Measurements from ENCODE around the gene FABP3. TPM values are rescaled to one million over a fixed set of nuclear protein-coding genes. Genes with fewer than 3 reads are reported as not detected.

Gene FABP3
- total and polyA plus RNA-seq, 2 donors (not counting 3 experiments of a cell fraction or from before 2014, with no cell fraction given) = 0.84 to 2.6 TPM

DNA sequence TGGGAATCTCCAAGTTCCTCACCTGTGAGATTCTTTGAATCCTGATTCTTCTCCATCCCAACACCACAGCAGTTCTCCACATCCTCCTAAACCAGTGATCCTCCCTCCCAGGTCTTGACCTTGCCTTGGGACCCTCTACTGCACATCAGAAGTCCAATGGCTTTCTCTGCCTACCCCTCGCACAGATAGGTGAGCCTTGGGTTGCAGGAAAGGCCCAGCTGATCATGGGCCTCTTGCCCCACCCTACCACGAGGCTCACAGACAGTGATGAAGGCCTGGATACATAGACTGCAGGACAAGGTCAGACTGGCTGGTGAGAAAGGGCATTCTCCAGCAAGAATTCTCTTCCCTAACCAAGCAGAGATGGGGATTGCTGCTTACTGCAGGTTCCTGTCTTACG lies 825 bp downstream of the FABP3 start:
- POLR2A ChIA-PET = no interaction called here
- no peak for FAIRE-seq
- CTCF ChIA-PET = interaction anchor here (0.7 to 1.6 kb wide), 4 partner anchors 9 to 188 kb away, joined by 3 to 5 read pairs (median 4); no protein-coding TSS in a partner anchor

More for the DNA sequence above, 825 bp downstream of the FABP3 start:
- TF ChIP-seq, protein P1, sequence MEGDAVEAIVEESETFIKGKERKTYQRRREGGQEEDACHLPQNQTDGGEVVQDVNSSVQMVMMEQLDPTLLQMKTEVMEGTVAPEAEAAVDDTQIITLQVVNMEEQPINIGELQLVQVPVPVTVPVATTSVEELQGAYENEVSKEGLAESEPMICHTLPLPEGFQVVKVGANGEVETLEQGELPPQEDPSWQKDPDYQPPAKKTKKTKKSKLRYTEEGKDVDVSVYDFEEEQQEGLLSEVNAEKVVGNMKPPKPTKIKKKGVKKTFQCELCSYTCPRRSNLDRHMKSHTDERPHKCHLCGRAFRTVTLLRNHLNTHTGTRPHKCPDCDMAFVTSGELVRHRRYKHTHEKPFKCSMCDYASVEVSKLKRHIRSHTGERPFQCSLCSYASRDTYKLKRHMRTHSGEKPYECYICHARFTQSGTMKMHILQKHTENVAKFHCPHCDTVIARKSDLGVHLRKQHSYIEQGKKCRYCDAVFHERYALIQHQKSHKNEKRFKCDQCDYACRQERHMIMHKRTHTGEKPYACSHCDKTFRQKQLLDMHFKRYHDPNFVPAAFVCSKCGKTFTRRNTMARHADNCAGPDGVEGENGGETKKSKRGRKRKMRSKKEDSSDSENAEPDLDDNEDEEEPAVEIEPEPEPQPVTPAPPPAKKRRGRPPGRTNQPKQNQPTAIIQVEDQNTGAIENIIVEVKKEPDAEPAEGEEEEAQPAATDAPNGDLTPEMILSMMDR (IDR thresholded peaks at IDR 0.05; ENCODE audit: extremely low read depth in 1 of 2, insufficient read depth in 1 of 2, low read depth in 1 of 2, low read length in 2 of 2) = no peak
- TF ChIP-seq GATA2 (IDR thresholded peaks at IDR 0.05; ENCODE audit: insufficient read depth, insufficient read length, low read depth, low read length) = no peak
- TF ChIP-seq, protein P2, sequence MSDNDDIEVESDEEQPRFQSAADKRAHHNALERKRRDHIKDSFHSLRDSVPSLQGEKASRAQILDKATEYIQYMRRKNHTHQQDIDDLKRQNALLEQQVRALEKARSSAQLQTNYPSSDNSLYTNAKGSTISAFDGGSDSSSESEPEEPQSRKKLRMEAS (IDR thresholded peaks at IDR 0.05; ENCODE audit: insufficient read depth, insufficient read length) = no peak
- no peak overlapping the region for H2AFZ ChIP-seq (ENCODE audit: low read depth, low read length)
- H3K79me2 ChIP-seq (ENCODE audit: control insufficient read depth, insufficient read depth, low read length) = no peaks in the 10 kb centered on the region
- BruUV-seq (replicated peaks) = no TSS peak
- H3K9me1 ChIP-seq (replicated peaks; ENCODE audit: control insufficient read depth, extremely low read depth, insufficient read depth, low read length) = no peaks in the 10 kb centered on the region
- H3K4me2 ChIP-seq (ENCODE audit: insufficient read depth, low read length) = no peak overlapping the region
- DNase-seq (ENCODE audit: low read depth, low spot score) = no peak
- H3K27me3 ChIP-seq (ENCODE audit: control insufficient read depth in 2 of 2, insufficient read depth in 2 of 2, low read length in 2 of 2) = no peaks in the 10 kb centered on the region
- H3K9ac ChIP-seq (replicated peaks; ENCODE audit: extremely low read depth, insufficient read depth, low read length) = no peak overlapping the region
- dilution Hi-C loops (cut with MboI; ENCODE audit: extremely low pct_ligation_motif_present, low sequenced_read_pairs) (no loop called here), intact Hi-C loops (cut with micrococcal nuclease) (no loop called here)
- no peak overlapping the region for H3K27ac ChIP-seq (ENCODE audit: insufficient read depth, low read depth, low read length)
- no peaks in the 10 kb centered on the region for H3K9me3 ChIP-seq (replicated peaks; ENCODE audit: control insufficient read depth, insufficient read depth, low read length)
- peaks cover 0 to 5% of the 10 kb centered on the region in 2 experiments for H3K36me3 ChIP-seq (ENCODE audit: control insufficient read depth in 2 of 2, extremely low read depth in 1 of 2, insufficient read depth in 2 of 2, low read length in 2 of 2)
- no peaks in the 10 kb centered on the region for H4K20me1 ChIP-seq (replicated peaks; ENCODE audit: control insufficient read depth, extremely low read depth, insufficient read depth, low read length)
- H3K4me1 ChIP-seq (ENCODE audit: control insufficient read depth, extremely low read depth, insufficient read depth, low read length) = peaks cover 6% of the 10 kb centered on the region
- H3K4me3 ChIP-seq (replicated peaks in 1 of 3; ENCODE audit: insufficient read depth in 1 of 3, low read depth in 1 of 3, low read length in 3 of 3) = no peak overlapping the region
